ENCODE results near the gene GLO1.
"Not testable (repeated sequence)": the region's sequence is repeated elsewhere in the genome, so short reads cannot be mapped to it uniquely, and the experiment has no call there.

Gene GLO1

GRCh38 chr6:38708496-38708895 is 5.6 kb upstream of the GLO1 start:
- DNase-seq (ENCODE audit: low read depth in 2 of 2, low spot score in 1 of 2): no peak

- DNase-seq (ENCODE audit: low read depth in 2 of 2, low spot score in 1 of 2): no peak
Observed at GRCh38 chr6:38705924-38706323, 3.0 kb upstream of the GLO1 start.

- no peak for DNase-seq (ENCODE audit: low read depth in 2 of 2, low spot score in 1 of 2)
Observed at GRCh38 chr6:38703949-38704590, 1.1 kb upstream of the GLO1 start.

- no peak for DNase-seq (ENCODE audit: low read depth in 2 of 2, low spot score in 1 of 2)
Observed at GRCh38 chr6:38701551-38701950, 1.4 kb downstream of the GLO1 start.

GRCh38 chr6:38699702-38700101 is 3.2 kb downstream of the GLO1 start:
- DNase-seq (ENCODE audit: low read depth in 2 of 2, low spot score in 1 of 2): not testable (repeated sequence)

GRCh38 chr6:38697846-38698245 is 5.1 kb downstream of the GLO1 start:
- DNase-seq (ENCODE audit: low read depth in 2 of 2, low spot score in 1 of 2): no peak

GRCh38 chr6:38696345-38696744 is 6.6 kb downstream of the GLO1 start:
- DNase-seq (ENCODE audit: low read depth in 2 of 2, low spot score in 1 of 2): no peak

- no peak for DNase-seq (ENCODE audit: low read depth in 2 of 2, low spot score in 1 of 2)
Observed at GRCh38 chr6:38695933-38696332, 7.0 kb downstream of the GLO1 start.

- DNase-seq (ENCODE audit: low read depth in 2 of 2, low spot score in 1 of 2): no peak
Observed at GRCh38 chr6:38695227-38695900, 7.6 kb downstream of the GLO1 start.

- DNase-seq (ENCODE audit: low read depth in 2 of 2, low spot score in 1 of 2): no peak
Observed at GRCh38 chr6:38688579-38689087, 14.3 kb downstream of the GLO1 start.

- no peak for DNase-seq (ENCODE audit: low read depth in 2 of 2, low spot score in 1 of 2)
Observed at GRCh38 chr6:38687549-38687948, 15.4 kb downstream of the GLO1 start.

GRCh38 chr6:38687043-38687353 is 15.9 kb downstream of the GLO1 start:
- no peak for DNase-seq (ENCODE audit: low read depth in 2 of 2, low spot score in 1 of 2)

- DNase-seq (ENCODE audit: low read depth in 2 of 2, low spot score in 1 of 2): no peak
Observed at GRCh38 chr6:38686270-38687042, 16.5 kb downstream of the GLO1 start.

GRCh38 chr6:38684904-38685303 is 18.0 kb downstream of the GLO1 start:
- no peak for DNase-seq (ENCODE audit: low read depth in 2 of 2, low spot score in 1 of 2)

- no peak for DNase-seq (ENCODE audit: low read depth in 2 of 2, low spot score in 1 of 2)
Observed at GRCh38 chr6:38684237-38684636, 18.7 kb downstream of the GLO1 start.

- DNase-seq (ENCODE audit: low read depth in 2 of 2, low spot score in 1 of 2): no peak
Observed at GRCh38 chr6:38681850-38682249, 21.1 kb downstream of the GLO1 start.

- DNase-seq (ENCODE audit: low read depth in 2 of 2, low spot score in 1 of 2): no peak
Observed at GRCh38 chr6:38679668-38680067, 23.3 kb downstream of the GLO1 start.

- DNase-seq (ENCODE audit: low read depth in 2 of 2, low spot score in 1 of 2): no peak
Observed at GRCh38 chr6:38678178-38678760, 24.7 kb downstream of the GLO1 start.

GRCh38 chr6:38676974-38677544 is 25.9 kb downstream of the GLO1 start:
- no peak for DNase-seq (ENCODE audit: low read depth in 2 of 2, low spot score in 1 of 2)

- DNase-seq (ENCODE audit: low read depth in 2 of 2, low spot score in 1 of 2): no peak
Observed at GRCh38 chr6:38676236-38676973, 26.5 kb downstream of the GLO1 start.
